ENCODE measurements around the gene ESRP2. TPM values are rescaled to one million over a fixed set of nuclear protein-coding genes. Genes with fewer than 3 reads are reported as not detected.
A peak's percentile ranks its signal among the peaks of the same experiment; 100 is the strongest.

ESRP2 gene
- total and polyA plus RNA-seq, 9 of the 15 experiments (the other 6 are each of a cell fraction or from before 2014, with no cell fraction given), result 0.05 to 0.15 (median 0.07) TPM; not detected in 6

DNA sequence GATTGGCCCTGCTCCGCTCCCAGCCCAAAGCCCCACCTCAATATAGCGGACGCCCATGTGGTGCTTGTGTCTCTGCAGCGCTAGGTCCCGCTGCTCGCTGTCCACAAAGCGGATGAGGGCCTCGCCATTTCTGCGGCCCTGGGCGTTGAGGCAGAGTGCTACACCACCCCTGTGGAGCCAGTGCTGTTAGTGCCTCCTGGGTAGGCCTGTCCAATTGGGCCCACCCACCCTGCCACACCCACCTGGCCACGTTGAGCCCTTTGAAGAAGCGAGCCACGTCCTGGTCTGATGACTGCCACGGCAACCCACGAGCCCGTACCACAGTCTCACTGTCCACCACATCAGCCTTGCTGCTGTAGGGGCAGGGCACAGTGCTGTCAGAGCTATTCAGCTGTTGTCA, 3.6 kb downstream of the ESRP2 start (continued):
- TF ChIP-seq TCF3 (CRISPR knock-in tag; IDR thresholded peaks at IDR 0.05) (no peak), RBM25 (IDR thresholded peaks at IDR 0.05; ENCODE audit: low read depth, low read length, severe bottlenecking) (no peak), SRSF7 (optimal IDR thresholded peaks at IDR 0.05; ENCODE audit: low read depth, low read length) (no peak), TFAM (CRISPR knock-in tag; conservative IDR thresholded peaks at IDR 0.05) (no peak), ESRRA (IDR thresholded peaks at IDR 0.05; ENCODE audit: borderline replicate concordance, low read depth) (no peak), NR2F6 (CRISPR knock-in tag; IDR thresholded peaks at IDR 0.05) (no peak), RBM22 (IDR thresholded peaks at IDR 0.05; ENCODE audit: low read depth, low read length, poor library complexity, severe bottlenecking) (peak; percentile 88), SMC3 (conservative IDR thresholded peaks at IDR 0.05; ENCODE audit: insufficient read depth, low read depth, low read length) (no peak), POLR2A (conservative IDR thresholded peaks at IDR 0.05) (no peak), POLR2G (IDR thresholded peaks at IDR 0.05; ENCODE audit: low read depth, low read length) (peak; percentile 66), ZNF165 (CRISPR knock-in tag; IDR thresholded peaks at IDR 0.05; ENCODE audit: borderline replicate concordance) (no peak)
- TF ChIP-seq, protein P1, sequence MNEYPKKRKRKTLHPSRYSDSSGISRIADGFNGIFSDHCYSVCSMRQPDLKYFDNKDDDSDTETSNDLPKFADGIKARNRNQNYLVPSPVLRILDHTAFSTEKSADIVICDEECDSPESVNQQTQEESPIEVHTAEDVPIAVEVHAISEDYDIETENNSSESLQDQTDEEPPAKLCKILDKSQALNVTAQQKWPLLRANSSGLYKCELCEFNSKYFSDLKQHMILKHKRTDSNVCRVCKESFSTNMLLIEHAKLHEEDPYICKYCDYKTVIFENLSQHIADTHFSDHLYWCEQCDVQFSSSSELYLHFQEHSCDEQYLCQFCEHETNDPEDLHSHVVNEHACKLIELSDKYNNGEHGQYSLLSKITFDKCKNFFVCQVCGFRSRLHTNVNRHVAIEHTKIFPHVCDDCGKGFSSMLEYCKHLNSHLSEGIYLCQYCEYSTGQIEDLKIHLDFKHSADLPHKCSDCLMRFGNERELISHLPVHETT (CRISPR knock-in tag; conservative IDR thresholded peaks at IDR 0.05 in 1 of 2, IDR thresholded peaks at IDR 0.05 in 1 of 2), result no peak
- TF ChIP-seq, protein P2, sequence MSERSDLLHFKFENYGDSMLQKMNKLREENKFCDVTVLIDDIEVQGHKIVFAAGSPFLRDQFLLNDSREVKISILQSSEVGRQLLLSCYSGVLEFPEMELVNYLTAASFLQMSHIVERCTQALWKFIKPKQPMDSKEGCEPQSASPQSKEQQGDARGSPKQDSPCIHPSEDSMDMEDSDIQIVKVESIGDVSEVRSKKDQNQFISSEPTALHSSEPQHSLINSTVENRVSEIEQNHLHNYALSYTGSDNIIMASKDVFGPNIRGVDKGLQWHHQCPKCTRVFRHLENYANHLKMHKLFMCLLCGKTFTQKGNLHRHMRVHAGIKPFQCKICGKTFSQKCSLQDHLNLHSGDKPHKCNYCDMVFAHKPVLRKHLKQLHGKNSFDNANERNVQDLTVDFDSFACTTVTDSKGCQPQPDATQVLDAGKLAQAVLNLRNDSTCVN (CRISPR knock-in tag; IDR thresholded peaks at IDR 0.05), result no peak
- TF ChIP-seq, protein P3, sequence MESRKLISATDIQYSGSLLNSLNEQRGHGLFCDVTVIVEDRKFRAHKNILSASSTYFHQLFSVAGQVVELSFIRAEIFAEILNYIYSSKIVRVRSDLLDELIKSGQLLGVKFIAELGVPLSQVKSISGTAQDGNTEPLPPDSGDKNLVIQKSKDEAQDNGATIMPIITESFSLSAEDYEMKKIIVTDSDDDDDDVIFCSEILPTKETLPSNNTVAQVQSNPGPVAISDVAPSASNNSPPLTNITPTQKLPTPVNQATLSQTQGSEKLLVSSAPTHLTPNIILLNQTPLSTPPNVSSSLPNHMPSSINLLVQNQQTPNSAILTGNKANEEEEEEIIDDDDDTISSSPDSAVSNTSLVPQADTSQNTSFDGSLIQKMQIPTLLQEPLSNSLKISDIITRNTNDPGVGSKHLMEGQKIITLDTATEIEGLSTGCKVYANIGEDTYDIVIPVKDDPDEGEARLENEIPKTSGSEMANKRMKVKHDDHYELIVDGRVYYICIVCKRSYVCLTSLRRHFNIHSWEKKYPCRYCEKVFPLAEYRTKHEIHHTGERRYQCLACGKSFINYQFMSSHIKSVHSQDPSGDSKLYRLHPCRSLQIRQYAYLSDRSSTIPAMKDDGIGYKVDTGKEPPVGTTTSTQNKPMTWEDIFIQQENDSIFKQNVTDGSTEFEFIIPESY (CRISPR knock-in tag; IDR thresholded peaks at IDR 0.05), result peak; percentile 88

Measured in K562 (cell line).